Activated T-helper 2 cell treated with anti-CD3 and anti-CD28 coated beads, Interferon-gamma antibody, Interleukin-2, Interleukin-4, amounts not matched to agents 10 μg/mL and 5 μg/mL and 100 μg/mL, durations not matched to agents 14 hours and 24 hours and 36 hours (primary cell): Measurements from ENCODE around the gene SLC5A11. TPM values are rescaled to one million over a fixed set of nuclear protein-coding genes. Genes with fewer than 3 reads are reported as not detected.

Experiments
- DNase-seq: peaks from one replicate; pipeline ENCODE4 v3.0.0; 2021; ENCODE audit warnings: low spot score
- H3K27ac Mint-ChIP-seq: one replicate; pipeline ENCODE4 v1.8.0; 2021; ENCODE audit warnings: mixed read lengths
- H3K27me3 Mint-ChIP-seq: one replicate; pipeline ENCODE4 v1.8.0; 2021; ENCODE audit warnings: low read depth, mixed read lengths
- H3K36me3 Mint-ChIP-seq: one replicate; pipeline ENCODE4 v1.8.0; 2021; ENCODE audit warnings: low read depth, mixed read lengths
- H3K4me1 Mint-ChIP-seq: one replicate; pipeline ENCODE4 v1.8.0; 2021; ENCODE audit warnings: low read depth, mixed read lengths
- H3K4me3 Mint-ChIP-seq: one replicate; pipeline ENCODE4 v1.8.0; 2021; ENCODE audit warnings: low read depth, mild to moderate bottlenecking, moderate library complexity, mixed read lengths
- H3K9me3 Mint-ChIP-seq: one replicate; pipeline ENCODE4 v1.8.0; 2021; ENCODE audit warnings: mixed read lengths
- intact Hi-C: fragments of 100-400 bp; cut with micrococcal nuclease; formaldehyde crosslinking; loops from one replicate; pipeline ENCODE4 v1.15.1; 2023
- total RNA-seq: library from RNA; stranded (reverse); gene quantifications from 2 replicates; pipeline ENCODE4 v1.2.3, GENCODE V29; 2022

SLC5A11 gene
- total RNA-seq, 1 donor from 2014 or later: not detected

DNA sequence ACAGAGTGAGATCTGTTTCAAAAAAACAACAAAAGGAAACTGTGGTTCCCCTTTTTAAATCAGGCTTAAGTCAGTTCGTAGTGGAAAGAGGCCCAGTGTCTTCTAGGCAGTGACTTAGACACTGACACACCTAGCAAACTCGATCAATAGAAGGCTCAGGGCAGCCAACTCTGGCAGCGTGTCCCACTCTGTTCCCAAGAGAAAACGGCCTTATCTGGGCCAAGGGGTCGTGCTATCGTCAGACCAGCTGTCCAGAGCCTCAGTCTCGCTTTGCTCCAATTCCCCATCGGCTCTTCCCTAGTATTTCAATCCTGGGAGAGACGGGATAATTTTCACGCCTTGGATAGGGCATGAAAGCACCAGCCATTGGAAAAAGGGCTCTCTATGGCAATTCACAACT is 72.9 kb downstream of the SLC5A11 start:
- Mint-ChIP-seq H3K27me3 (no peaks in the 10 kb centered on the region), H3K4me3 (no peak overlapping the region), H3K4me1 (peaks cover 11% of the 10 kb centered on the region), H3K9me3 (no peaks in the 10 kb centered on the region), H3K36me3 (peaks cover 32% of the 10 kb centered on the region), H3K27ac (no peak overlapping the region)
- intact Hi-C loops: no loop called here
- DNase-seq: no peak

DNA sequence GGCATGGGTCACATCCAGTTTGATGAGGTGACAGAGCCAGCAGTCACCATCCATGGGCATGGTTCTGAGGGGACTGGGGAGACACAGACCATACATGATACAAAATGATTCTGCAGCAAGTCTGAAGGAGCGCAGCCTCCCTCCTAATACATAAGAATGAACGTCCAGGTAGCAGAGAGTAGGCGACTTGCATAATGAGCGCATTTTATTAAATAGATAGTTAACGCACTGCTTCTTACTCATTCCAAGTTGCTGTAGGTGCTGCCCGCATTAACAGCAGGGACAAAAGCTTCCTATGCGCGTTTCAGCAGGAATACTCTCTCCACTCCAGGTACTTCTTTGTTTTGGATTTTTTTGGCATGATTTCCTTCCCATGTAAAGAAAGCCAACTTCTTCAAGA is 73.8 kb downstream of the SLC5A11 start:
- no peak for DNase-seq
- H3K27me3 Mint-ChIP-seq: no peaks in the 10 kb centered on the region
- no peak overlapping the region for H3K27ac Mint-ChIP-seq
- peaks cover 11% of the 10 kb centered on the region for H3K4me1 Mint-ChIP-seq
- H3K36me3 Mint-ChIP-seq: peaks cover 32% of the 10 kb centered on the region
- intact Hi-C loops: no loop called here
- no peaks in the 10 kb centered on the region for H3K9me3 Mint-ChIP-seq
- H3K4me3 Mint-ChIP-seq: no peak overlapping the region

- Mint-ChIP-seq H3K4me1 (peaks cover 11% of the 10 kb centered on the region), H3K27me3 (no peaks in the 10 kb centered on the region), H3K4me3 (no peak overlapping the region), H3K27ac (no peak overlapping the region), H3K36me3 (peaks cover 32% of the 10 kb centered on the region), H3K9me3 (no peaks in the 10 kb centered on the region)
- no peak for DNase-seq
- intact Hi-C loops: no loop called here
Measured at GRCh38 chr16:24920568-24920967, 74.8 kb downstream of the SLC5A11 start.

DNA sequence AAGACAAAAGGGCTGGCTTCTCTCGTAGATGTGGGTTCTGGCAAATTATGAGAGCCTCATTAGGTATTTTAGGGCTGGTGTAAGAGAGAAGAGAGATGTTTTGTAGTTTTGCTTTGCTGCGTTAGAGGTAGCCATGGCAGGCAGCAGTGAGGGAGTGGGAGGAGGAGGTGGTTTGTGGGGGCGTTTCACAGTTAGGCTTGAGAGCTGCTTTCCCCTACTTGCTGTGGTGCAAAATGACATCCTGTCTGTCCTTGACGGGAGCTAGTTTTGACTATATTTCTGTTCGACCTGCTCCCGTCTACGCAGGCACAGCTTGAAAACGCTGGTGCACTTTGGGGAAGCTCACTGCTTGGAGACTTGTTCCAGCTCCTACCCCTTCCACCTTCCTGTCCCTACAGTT is 75.5 kb downstream of the SLC5A11 start:
- DNase-seq: no peak
- H3K36me3 Mint-ChIP-seq: peaks cover 32% of the 10 kb centered on the region
- no peak overlapping the region for H3K27ac Mint-ChIP-seq
- H3K27me3 Mint-ChIP-seq: no peaks in the 10 kb centered on the region
- no peak overlapping the region for H3K4me3 Mint-ChIP-seq
- H3K4me1 Mint-ChIP-seq: peaks cover 11% of the 10 kb centered on the region
- intact Hi-C loops: no loop called here
- no peaks in the 10 kb centered on the region for H3K9me3 Mint-ChIP-seq

GRCh38 chr16:24925163-24925562 is 79.4 kb downstream of the SLC5A11 start:
- intact Hi-C loops: no loop called here
- H3K4me1 Mint-ChIP-seq: peaks cover 11% of the 10 kb centered on the region
- peaks cover 31% of the 10 kb centered on the region for H3K36me3 Mint-ChIP-seq

GRCh38 chr16:24929409-24929808 is 83.6 kb downstream of the SLC5A11 start:
- Mint-ChIP-seq H3K36me3 (peaks cover 37% of the 10 kb centered on the region), H3K9me3 (no peaks in the 10 kb centered on the region), H3K4me3 (no peak overlapping the region), H3K27me3 (no peaks in the 10 kb centered on the region), H3K4me1 (no peaks in the 10 kb centered on the region), H3K27ac (no peak overlapping the region)
- DNase-seq: no peak
- intact Hi-C loops: no loop called here

More at GRCh38 chr16:24925163-24925562, 79.4 kb downstream of the SLC5A11 start:
- Mint-ChIP-seq H3K27ac (no peak overlapping the region), H3K9me3 (no peaks in the 10 kb centered on the region), H3K4me3 (no peak overlapping the region), H3K27me3 (no peaks in the 10 kb centered on the region)
- no peak for DNase-seq

GRCh38 chr16:24930440-24930839 is 84.7 kb downstream of the SLC5A11 start:
- peaks cover 43% of the 10 kb centered on the region for H3K36me3 Mint-ChIP-seq
- H3K27ac Mint-ChIP-seq: no peak overlapping the region
- no peak for DNase-seq
- intact Hi-C loops: no loop called here
- no peaks in the 10 kb centered on the region for H3K4me1 Mint-ChIP-seq
- no peaks in the 10 kb centered on the region for H3K9me3 Mint-ChIP-seq
- H3K4me3 Mint-ChIP-seq: no peak overlapping the region
- H3K27me3 Mint-ChIP-seq: no peaks in the 10 kb centered on the region

GRCh38 chr16:24931091-24931490 is 85.3 kb downstream of the SLC5A11 start:
- no peaks in the 10 kb centered on the region for H3K27me3 Mint-ChIP-seq
- no peak for DNase-seq
- peaks cover 46% of the 10 kb centered on the region for H3K36me3 Mint-ChIP-seq
- intact Hi-C loops: no loop called here
- no peaks in the 10 kb centered on the region for H3K9me3 Mint-ChIP-seq
- no peaks in the 10 kb centered on the region for H3K4me1 Mint-ChIP-seq
- H3K4me3 Mint-ChIP-seq: no peak overlapping the region
- no peak overlapping the region for H3K27ac Mint-ChIP-seq

DNA sequence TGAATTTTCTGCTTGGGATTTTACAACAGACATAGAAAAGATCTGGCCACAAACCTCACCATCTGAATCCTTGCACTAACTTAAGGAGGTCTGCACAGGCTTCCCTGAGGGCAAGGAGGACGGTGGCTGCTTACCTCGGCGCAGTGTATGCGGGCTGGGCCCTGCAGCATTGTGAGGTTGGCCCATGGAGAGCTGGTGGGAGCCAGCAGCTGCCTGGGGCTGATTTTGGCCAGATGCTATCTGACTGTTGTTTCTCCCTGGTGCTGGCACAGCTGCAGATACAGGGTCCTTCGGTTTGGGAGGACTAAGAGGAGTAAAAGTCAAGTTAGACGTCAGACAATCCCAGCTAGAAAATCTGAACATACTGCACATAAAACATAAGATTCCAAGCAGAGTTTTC is 89.6 kb downstream of the SLC5A11 start:
- Mint-ChIP-seq H3K27ac (no peak overlapping the region), H3K4me1 (no peaks in the 10 kb centered on the region), H3K36me3 (peaks cover 50% of the 10 kb centered on the region), H3K27me3 (no peaks in the 10 kb centered on the region), H3K9me3 (no peaks in the 10 kb centered on the region), H3K4me3 (no peak overlapping the region)
- intact Hi-C loops: no loop called here
- DNase-seq: no peak

DNA sequence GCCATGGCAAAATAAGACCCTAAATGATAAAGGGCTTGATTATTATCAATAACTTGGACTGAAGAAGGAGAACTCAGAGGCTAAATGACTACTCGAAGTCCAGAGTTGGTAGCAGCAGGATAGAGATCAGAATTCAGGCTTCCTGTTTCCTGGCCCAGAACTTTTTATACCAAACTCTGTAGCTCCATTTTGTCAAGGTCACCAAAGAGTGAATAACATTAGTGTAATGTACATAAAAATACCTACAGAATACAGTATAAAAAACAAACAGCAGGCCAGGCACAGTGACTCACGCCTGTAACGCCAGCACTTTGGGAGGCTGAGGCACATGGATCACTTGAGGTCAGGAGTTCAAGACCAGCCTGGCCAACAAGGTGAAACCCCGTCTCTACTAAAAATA is 90.4 kb downstream of the SLC5A11 start:
- H3K9me3 Mint-ChIP-seq: no peaks in the 10 kb centered on the region
- no peaks in the 10 kb centered on the region for H3K27me3 Mint-ChIP-seq
- no peak for DNase-seq
- intact Hi-C loops: no loop called here
- H3K4me1 Mint-ChIP-seq: no peaks in the 10 kb centered on the region
- no peak overlapping the region for H3K4me3 Mint-ChIP-seq
- H3K36me3 Mint-ChIP-seq: peaks cover 50% of the 10 kb centered on the region
- H3K27ac Mint-ChIP-seq: no peak overlapping the region

DNA sequence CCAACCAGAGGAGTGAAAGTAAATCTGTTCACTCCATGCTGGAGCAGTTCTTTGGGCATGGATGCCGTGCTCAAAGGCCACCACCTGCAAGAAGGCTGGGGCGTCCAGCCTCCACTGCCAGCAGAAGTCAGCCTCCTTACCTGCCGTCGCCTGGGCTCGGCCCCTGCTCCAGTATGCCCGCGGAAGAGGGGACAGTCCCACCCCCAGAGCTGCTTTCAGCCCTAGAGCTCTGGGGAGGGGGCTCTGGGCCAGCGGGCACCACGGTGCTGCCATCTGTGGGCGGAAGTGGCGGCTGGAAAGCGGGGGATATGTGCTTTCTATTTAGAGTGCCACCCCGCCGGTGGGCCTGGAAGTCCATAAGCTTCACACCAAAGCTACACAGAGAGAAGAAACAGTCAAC is 93.5 kb downstream of the SLC5A11 start:
- H3K4me1 Mint-ChIP-seq: no peaks in the 10 kb centered on the region
- DNase-seq: no peak
- no peaks in the 10 kb centered on the region for H3K9me3 Mint-ChIP-seq
- no peaks in the 10 kb centered on the region for H3K27me3 Mint-ChIP-seq
- H3K36me3 Mint-ChIP-seq: peaks cover 54% of the 10 kb centered on the region
- no peak overlapping the region for H3K27ac Mint-ChIP-seq
- H3K4me3 Mint-ChIP-seq: no peak overlapping the region
- intact Hi-C loops: no loop called here

GRCh38 chr16:24939738-24940137 is 94.0 kb downstream of the SLC5A11 start:
- H3K27me3 Mint-ChIP-seq: no peaks in the 10 kb centered on the region
- H3K27ac Mint-ChIP-seq: no peak overlapping the region
- no peak for DNase-seq
- H3K4me1 Mint-ChIP-seq: no peaks in the 10 kb centered on the region
- H3K36me3 Mint-ChIP-seq: peaks cover 51% of the 10 kb centered on the region
- intact Hi-C loops: no loop called here
- no peak overlapping the region for H3K4me3 Mint-ChIP-seq
- no peaks in the 10 kb centered on the region for H3K9me3 Mint-ChIP-seq

DNA sequence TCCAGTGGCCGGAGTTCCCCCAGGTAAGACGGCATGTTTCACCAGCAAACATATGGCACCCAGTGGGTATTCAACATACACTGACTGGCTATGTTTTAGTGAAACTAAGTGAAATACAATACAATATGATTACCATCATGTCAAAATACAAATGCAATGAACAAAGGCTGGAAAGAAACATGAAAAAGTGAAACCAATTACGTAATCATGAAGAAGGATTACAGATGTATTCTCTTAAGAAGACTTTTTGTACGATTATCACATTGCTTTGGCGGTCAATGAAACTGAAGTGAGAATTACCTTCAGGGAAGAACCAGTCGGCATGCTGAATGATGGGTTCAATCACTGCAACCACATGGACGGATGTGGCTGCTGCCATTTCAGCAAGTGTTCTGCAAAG is 97.7 kb downstream of the SLC5A11 start:
- H3K27me3 Mint-ChIP-seq: no peaks in the 10 kb centered on the region
- H3K36me3 Mint-ChIP-seq: peaks cover 54% of the 10 kb centered on the region
- H3K4me1 Mint-ChIP-seq: no peaks in the 10 kb centered on the region
- H3K9me3 Mint-ChIP-seq: no peaks in the 10 kb centered on the region
- no peak overlapping the region for H3K4me3 Mint-ChIP-seq
- intact Hi-C loops: no loop called here
- no peak for DNase-seq
- H3K27ac Mint-ChIP-seq: no peak overlapping the region

DNA sequence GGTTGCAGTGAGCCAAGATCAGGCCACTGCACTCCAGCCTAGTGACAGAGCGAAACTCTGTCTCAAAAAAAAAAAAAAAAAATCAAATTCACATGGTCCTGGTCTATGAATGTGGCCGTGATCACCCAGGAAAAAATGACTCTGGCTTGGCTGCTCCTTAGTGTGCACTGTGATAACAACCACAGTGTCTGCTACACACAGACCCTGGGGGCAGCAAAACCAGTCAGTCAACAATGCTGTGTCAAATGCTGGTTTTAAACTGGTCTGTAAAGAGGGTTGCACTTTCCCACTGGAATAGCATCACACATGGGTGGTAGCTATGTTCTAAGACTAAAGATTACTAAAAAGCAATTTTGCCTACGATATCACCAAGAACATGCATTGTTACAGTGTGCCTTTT is 98.4 kb downstream of the SLC5A11 start:
- intact Hi-C loops: no loop called here
- no peaks in the 10 kb centered on the region for H3K9me3 Mint-ChIP-seq
- H3K4me3 Mint-ChIP-seq: no peak overlapping the region
- H3K36me3 Mint-ChIP-seq: peaks cover 51% of the 10 kb centered on the region
- DNase-seq: no peak
- H3K27me3 Mint-ChIP-seq: no peaks in the 10 kb centered on the region
- H3K27ac Mint-ChIP-seq: no peak overlapping the region
- H3K4me1 Mint-ChIP-seq: no peaks in the 10 kb centered on the region
